Choroid plexus epithelial cell (primary cell): Measurements from ENCODE around the gene B4GALT6.

Source experiments
- DNase-seq: peaks from one replicate; pipeline ENCODE4 v3.0.0-alpha.2; 2010; ENCODE audit warnings: low read depth
- H3K4me3 ChIP-seq: 2 replicates; pipeline ENCODE4 v1.5.1; 2011; ENCODE audit warnings: low read depth, mild to moderate bottlenecking, control low read depth, low read length, moderate library complexity
- TF ChIP-seq, protein P1 (sequence below): conservative IDR thresholded peaks from 2 replicates; pipeline ENCODE4 v1.5.1; 2011; ENCODE audit warnings: low read depth, mild to moderate bottlenecking, control low read depth, inconsistent platforms, low read length, moderate library complexity

B4GALT6 gene

DNA sequence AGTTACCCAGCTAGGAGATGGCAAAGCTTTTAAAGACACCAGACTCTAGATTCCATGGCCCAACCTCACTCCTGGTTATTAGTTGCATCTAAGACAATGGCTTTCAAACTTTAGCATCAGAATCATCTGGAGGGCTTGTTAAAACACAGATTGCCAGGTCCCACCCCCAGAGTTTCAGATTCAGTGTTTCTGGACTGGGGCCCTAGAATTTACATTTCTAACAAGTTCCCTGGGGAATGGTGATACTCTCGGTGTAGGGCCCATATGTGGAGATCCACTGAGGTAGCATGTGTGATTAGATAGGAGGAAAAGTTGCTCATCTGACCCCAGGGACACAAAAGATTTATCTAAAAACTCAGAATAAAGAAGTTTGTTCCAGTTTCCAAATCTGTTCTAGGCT is 107.2 kb downstream of the B4GALT6 start:
- no peak overlapping the region for H3K4me3 ChIP-seq
- TF ChIP-seq, protein P1, sequence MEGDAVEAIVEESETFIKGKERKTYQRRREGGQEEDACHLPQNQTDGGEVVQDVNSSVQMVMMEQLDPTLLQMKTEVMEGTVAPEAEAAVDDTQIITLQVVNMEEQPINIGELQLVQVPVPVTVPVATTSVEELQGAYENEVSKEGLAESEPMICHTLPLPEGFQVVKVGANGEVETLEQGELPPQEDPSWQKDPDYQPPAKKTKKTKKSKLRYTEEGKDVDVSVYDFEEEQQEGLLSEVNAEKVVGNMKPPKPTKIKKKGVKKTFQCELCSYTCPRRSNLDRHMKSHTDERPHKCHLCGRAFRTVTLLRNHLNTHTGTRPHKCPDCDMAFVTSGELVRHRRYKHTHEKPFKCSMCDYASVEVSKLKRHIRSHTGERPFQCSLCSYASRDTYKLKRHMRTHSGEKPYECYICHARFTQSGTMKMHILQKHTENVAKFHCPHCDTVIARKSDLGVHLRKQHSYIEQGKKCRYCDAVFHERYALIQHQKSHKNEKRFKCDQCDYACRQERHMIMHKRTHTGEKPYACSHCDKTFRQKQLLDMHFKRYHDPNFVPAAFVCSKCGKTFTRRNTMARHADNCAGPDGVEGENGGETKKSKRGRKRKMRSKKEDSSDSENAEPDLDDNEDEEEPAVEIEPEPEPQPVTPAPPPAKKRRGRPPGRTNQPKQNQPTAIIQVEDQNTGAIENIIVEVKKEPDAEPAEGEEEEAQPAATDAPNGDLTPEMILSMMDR, result no peak
- no peak for DNase-seq

DNA sequence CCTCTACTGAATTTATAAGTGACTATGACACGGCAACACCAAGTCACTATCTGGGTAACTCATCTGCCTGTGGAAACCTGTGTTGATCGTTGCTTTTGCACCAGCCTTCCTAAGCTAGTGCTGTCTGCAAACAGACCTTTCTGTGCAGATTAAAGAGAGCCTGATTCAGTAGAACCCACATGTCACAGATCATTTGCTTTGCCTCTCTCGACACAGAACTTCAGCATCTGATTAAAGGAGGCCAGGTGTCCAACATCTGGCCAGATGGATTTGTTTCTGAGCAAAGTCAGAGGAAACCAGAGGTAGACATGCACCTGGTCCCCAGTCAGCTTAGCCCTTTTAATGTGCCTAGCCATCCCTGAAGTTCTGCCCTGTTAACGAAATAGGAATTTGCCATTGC is 107.7 kb downstream of the B4GALT6 start:
- H3K4me3 ChIP-seq, result no peak overlapping the region
- TF ChIP-seq, protein P1, result no peak
- no peak for DNase-seq

DNA sequence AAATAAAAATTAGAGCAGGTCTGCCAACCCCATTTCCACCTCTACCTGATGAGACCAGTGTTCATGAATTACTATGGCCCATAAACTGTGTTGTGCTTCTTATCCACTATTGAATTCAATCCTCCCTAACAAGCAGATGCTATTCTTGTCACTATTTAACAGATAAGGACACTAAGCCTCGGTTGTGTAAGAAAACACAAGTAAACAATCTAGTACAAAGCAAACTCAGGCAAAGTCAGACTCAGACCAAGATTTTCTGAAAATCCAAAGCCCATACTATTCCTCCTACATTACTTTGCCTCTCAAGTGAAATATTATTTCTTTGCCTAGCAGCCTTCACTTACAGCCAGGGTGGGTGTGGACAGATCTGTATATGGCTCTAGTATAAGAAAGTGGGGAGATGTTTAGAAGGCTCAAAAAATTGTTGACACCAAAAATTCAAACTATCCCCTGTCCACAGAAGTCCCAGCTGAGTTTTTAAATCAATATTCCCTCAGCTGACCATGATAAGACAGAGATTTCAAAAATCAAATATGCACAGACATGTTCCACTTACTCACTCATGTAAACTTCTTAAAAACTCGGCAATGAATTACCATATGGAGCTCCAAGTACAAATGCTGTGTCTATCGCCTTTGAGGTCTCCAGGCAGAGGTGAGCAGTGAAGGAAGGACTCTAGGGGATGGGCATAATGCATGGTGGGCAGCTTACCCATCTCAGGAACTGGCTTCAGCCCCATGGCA is 108.7 kb downstream of the B4GALT6 start:
- TF ChIP-seq, protein P1, result no peak
- H3K4me3 ChIP-seq, result no peak overlapping the region
- DNase-seq, result no peak

DNA sequence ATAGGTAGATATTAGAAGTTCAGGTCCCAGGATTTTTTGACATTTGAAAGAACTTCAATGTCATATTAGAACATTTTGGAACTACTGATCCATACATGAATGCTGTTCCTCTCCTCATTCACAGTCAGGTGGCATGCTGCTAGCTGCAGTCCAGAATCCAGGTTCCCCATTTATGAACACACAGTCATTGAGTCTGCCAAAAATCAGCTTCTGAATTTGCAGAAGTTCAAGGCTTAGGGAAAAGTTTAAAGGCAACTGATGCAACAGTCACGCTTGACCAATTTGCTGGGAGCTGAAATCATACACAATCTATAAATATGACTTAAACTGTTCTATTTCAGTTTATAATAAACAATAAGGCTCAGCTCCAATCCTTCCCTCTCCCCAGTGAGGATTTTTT is 110.0 kb downstream of the B4GALT6 start:
- TF ChIP-seq, protein P1, result no peak
- no peak overlapping the region for H3K4me3 ChIP-seq
- DNase-seq, result no peak
